Measurements from ENCODE around the gene ACKR1.

The ACKR1 gene, protein sequence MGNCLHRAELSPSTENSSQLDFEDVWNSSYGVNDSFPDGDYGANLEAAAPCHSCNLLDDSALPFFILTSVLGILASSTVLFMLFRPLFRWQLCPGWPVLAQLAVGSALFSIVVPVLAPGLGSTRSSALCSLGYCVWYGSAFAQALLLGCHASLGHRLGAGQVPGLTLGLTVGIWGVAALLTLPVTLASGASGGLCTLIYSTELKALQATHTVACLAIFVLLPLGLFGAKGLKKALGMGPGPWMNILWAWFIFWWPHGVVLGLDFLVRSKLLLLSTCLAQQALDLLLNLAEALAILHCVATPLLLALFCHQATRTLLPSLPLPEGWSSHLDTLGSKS

GRCh38 chr1:159204161-159205141 lies at the start of gene ACKR1:
Gene ACKR1 (plus strand): TSS chr1:159204875. CDS start chr1:159204960, 85 bp downstream.
- DNase-seq (ENCODE audit: low read depth), result no peak

- DNase-seq (ENCODE audit: low read depth), result peak; percentile 36
These were observed 43.5 kb upstream of the ACKR1 start for GRCh38 chr1:159161001-159161718.

DNA sequence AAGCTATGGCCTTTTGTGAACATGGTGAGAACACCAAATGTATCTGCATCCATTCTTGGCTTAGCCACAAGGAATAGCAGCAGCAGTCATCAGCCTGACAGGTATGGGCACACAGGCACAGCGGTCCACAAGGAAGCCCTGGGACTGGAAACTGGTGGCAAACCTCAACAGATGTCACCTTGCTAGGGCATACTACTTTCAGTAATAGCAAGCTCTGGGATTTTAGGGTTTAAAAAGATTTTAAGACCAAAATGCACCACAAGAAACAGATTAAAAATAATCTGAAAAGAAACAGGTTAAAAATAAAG lies 43.0 kb upstream of the ACKR1 start:
- no peak for DNase-seq (ENCODE audit: low read depth)

- DNase-seq (ENCODE audit: low read depth), result no peak
These were observed 42.0 kb upstream of the ACKR1 start for GRCh38 chr1:159162516-159163265.

GRCh38 chr1:159163614-159164228 lies 41.0 kb upstream of the ACKR1 start:
- no peak for DNase-seq (ENCODE audit: low read depth)

GRCh38 chr1:159168043-159168442 lies 36.6 kb upstream of the ACKR1 start:
- DNase-seq (ENCODE audit: low read depth), result no peak

- DNase-seq (ENCODE audit: low read depth), result no peak
These were observed 34.0 kb upstream of the ACKR1 start for GRCh38 chr1:159170639-159171038.

- no peak for DNase-seq (ENCODE audit: low read depth)
These were observed 33.4 kb upstream of the ACKR1 start, which contains the start of gene CADM3 for GRCh38 chr1:159171254-159171687. Gene CADM3 (plus strand): TSS chr1:159171615. CDS start chr1:159171766, 151 bp downstream.

DNA sequence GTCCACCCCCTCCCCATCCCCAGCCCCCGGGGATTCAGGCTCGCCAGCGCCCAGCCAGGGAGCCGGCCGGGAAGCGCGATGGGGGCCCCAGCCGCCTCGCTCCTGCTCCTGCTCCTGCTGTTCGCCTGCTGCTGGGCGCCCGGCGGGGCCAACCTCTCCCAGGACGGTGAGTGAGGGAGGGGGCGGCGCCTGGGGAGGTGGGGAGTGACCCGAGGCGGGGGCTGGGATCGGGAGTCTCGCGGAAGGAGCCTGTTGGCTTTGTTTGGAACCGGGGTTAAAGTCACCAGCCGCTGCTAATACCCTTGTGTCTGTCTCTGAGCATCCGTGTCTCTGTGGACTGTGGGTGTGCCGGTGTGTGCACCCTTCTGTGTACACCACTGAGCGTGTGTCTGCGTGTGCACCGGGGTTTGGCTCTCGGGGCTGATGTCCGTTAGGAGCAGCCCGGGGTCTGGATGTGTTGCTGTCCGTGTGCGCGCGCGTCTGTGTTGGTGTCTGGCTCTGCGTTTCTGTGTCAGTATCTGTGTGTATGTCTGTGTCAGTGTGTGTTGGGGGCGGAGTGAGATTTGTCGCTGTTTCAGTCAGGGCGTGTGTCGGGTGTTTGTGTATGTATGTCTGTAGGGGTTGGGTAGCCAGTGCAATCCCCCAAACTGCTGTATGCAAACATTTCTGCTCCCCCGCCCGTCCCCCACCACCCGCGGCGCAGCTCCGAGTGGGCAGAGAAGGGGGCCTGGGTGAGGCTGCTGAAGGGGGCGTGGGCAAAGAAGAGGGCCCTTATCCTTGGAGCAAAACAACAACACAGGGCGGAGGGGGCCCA lies 32.8 kb upstream of the ACKR1 start:
- DNase-seq (ENCODE audit: low read depth), result no peak

DNA sequence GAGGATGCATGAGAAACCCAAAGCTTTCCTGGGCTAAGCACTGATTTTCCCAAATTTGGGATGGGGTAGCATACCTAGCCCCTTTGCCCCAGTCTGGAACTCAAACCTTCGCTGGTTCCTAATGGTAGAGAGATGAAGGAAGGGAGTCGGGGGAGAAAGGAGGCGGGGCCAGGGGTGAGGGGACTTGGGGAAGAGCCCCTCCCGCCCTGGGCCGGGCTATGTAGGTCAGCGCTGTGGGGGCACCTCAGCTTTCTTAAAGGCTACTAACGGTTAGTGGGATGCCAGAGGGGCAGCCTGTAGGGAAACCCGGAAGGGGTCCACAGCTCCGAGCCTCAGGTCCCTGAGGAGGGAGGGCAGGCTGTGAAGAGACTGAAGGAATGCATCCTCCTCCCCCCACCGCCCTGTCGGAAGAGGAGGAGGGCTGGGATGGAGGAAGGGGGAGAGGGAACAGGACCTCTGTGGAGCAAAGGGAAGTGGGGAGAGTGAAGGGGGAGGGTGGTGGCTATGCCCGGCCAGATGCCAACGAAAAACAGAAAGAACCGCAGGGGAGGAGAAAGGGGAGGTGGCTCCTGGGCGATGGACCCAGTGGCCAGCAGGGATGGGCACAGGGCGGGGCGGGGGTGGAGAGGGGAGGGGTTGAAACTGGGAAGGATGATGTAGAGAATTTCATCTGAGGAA lies 31.9 kb upstream of the ACKR1 start:
- DNase-seq (ENCODE audit: low read depth), result no peak

DNA sequence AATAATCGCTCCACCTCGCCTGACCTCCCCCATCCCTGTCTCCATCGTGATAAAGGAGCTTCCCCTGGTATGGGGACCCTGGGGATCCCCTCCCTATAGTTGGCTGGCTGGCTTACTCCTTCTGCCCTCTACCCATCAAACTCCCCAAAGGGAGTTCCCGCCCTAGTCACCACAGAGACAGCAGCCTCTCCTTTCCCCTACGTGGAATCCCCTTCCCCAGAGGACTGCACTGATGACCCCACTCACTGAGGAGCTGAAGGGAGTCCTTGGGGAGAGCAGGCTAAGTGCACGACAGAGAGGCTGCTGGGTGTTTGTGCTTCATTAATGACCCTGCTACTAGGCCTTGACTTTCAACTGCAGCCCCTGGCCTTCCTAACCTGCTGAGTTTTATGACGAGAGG lies 31.4 kb upstream of the ACKR1 start:
- DNase-seq (ENCODE audit: low read depth), result no peak

DNA sequence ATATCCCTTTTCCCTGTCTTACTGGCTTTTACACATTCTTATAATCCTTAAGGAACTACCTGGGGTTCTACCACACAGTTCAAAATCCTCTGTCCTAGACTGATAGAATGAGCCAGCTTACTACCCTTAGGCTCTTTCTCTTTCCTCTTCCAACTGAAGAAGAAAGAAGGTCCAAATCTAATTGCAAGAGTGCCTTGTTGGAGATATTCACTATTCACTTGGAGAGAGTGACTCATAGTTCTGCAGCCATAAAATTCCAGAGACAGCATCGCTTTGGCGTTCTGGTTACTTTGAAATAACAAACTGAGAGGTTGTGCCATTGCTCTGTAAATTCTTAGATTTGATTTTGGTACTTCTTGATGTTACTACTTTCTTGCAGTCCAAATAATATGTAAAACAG lies 29.1 kb upstream of the ACKR1 start:
- no peak for DNase-seq (ENCODE audit: low read depth)

GRCh38 chr1:159177272-159177907 lies 27.3 kb upstream of the ACKR1 start:
- DNase-seq (ENCODE audit: low read depth), result no peak

- no peak for DNase-seq (ENCODE audit: low read depth)
These were observed 24.8 kb upstream of the ACKR1 start for GRCh38 chr1:159179906-159180305.

DNA sequence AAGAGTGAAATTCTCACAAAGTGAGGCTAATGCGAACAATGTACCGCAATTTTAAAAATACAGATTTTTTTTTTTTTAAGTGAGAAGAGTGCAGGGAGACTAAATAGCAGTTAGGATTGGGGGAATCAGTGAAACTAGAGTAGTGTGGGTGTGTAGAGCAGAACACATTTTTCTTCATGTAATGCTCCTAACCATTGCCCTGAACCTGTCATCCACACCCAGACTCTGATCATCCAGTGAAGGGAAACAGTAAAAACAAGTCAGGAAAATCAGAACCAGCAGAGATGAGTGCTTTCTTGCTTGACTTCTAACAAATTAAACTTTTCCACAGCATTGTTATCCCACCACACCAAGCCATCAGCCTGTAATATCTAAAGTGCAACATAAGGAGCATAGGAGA lies 24.2 kb upstream of the ACKR1 start:
- DNase-seq (ENCODE audit: low read depth), result no peak

DNA sequence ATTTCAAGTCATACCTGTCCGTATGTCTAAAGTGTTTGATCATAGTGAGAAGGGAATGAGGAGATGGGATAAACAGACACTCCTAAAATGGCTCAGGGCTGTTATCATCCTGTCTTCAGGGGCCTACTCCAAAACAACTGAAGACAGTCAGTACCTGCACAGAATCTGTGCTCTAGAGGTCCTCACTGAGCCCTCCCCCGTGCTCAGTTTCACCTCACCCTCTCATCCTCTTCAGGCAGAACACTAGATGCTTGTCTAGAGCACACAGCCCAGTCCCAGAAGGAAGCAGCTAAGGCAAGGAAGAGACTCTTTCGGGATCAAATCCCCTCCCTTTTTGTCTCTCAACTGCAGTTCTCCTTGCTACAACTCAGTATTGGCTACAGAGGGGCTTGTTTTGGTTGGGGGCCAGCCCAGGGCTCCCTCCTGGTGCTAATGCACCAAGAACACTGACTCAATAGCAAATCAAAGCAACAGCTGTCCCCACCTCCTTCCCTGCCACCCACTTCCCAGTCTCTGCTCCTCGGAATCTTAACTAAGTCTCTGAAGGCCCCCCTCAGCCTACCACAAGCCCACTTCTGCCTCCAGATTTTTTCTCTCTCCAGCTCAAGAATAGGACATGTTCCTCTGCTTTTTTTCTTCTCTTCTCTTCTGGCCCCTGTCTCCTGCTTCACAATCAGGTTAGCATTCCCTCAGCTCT lies 23.2 kb upstream of the ACKR1 start:
- DNase-seq (ENCODE audit: low read depth), result no peak

- DNase-seq (ENCODE audit: low read depth), result no peak
These were observed 20.5 kb upstream of the ACKR1 start for GRCh38 chr1:159184201-159184600.

- no peak for DNase-seq (ENCODE audit: low read depth)
These were observed 19.6 kb upstream of the ACKR1 start for GRCh38 chr1:159185121-159185520.

DNA sequence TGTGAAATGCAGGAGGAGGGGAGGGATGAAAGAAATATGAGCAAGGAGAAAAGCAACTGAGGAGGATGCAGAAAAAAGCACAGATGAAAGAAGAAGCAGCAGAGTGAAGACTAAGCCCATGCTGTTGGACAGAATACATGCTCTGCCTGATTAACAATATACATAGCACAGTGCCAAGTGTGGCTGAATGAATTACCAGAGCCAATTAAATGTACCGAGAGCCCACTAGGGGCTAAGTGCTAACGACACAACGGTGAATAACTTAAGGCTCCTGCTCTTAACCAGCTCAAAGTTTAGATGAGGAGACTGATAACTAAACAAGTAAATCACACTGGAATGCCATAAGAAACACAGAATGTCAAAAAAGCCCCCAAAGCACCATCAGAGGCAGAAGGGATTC lies 17.6 kb upstream of the ACKR1 start:
- DNase-seq (ENCODE audit: low read depth), result no peak

Data from activated T-helper 9 cell treated with anti-CD3 and anti-CD28 coated beads, Interleukin-2, amount 50 U/mL, for 16 hours (primary cell).